ENCODE measurements around the gene GRK6.

GRK6 gene

DNA sequence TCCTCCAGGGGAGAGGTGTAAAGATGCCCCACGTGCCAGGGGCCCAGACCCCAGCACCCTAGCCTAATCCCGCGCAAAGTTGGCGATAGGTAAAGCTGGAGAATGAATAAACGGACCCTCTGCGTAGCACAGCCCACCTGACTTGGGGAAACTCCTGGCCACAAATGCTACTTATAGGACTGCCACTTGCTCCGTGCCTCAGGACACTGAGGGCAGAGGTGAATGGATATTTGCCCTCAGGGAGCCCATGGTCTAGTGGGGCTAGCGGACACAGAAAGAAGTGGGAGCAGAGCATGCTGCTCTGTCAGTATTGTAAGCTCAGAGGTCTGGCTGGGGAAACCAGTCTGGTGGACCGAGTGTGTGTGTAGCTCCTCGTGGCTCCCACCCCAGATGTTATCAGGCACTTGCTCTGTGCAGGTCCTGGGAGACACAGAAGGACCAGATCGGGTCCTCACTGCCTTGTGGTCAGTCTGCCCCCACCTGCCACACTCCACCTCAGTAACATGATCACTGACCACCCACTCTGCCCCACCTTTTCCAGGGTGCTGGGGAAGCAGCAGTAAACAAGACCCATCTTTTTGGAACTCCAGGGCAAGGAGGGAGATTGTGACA is 841 bp downstream of the GRK6 start:
- no peak for DNase-seq

DNA sequence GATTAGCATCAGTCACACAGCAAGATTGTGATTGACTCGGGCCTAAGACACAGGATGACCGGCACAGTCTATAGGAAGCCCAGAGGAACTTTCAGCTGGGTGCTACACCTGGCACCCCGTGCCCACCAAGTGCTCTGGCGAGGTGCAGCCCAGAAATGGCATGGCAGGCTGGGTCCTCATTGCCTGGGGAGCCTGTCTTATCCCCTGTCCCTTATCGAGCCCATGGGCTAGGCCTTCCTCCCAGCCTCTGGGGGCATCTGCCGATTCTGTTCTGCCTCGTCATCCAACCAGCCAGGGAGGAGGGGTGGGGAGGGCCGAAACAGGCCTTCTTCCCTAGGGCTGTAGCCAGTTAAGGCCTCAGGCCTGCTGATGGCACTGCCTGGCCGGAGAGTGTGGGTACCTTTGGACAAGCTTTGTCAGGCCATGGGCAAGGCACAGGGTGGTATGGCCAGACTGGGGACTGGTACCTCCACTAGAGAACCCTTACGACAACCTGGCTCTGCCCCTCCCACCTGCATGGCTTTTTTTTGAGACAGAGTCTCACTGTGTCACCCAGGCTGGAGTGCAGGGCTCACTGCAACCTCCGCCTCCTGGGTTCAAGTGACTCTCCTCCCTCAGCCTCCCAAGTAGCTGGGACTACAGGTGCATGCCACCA is 1.6 kb downstream of the GRK6 start:
- DNase-seq: no peak

DNA sequence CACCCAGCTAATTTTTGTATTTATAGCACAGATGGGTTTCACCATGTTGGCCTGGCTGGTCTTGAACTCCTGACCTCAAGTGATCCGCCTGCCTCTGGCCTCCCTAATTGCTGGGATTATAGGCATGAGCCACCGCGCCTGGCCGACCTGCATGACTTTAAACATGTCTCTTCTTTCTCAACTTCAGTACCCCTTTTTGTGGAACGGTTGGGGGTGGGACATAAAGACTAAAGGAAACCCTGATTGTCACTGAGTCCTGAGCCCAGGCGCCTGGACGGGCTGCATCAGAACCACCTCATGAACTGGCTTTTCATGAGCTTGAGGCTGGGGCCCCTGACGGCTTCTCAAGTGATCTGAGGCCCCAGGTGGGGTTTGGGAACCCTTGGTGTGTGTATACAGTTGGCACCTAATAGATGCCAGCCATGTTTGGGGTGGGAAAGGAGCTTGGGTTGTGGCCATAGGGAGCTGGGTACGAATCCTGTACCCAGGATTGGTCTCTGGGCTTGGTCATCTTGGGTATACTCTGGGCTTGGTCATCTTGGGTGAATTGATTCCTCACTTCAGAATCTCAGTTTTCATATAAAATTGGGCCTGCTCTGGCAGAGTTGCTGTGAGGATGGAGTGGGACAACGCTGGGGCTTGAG is 2.2 kb downstream of the GRK6 start:
- DNase-seq: no peak

DNA sequence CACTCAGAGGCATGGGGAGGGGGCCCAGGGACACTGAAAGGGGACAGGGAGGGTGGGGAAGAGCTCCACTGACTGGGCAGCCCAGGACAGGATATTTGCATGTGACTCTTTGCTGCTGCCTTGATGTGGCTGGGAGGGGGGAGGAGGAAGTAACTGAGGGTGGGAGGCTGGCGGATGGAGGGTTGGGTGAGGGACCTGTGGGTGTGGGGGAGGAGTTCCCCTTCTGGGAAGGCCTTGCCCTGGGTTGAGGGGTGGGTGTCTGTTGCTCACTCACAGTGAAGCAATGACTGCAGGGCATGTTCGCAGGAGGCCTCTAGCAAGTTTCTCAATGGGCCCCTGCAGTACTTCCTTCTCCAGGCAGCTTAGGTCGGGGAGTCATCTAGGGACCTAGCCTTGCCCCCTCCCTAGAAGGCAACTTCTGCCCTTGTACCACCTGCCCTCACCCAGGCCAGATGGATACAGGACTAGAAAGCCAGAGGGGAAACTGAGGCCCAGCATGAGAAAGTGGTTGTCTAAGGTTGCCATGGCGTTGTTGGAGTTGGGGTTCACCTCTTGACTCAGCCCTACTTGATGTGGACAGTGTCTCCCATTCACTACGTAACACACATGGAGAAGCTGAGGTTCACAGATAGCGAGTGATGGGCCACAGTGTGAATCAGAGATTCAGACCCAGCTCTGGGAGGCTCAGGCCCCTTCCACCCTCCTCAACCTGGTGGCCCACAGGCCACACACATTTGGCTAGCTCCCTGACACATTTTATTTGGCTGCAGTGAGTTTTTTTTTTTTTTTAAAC is 3.0 kb downstream of the GRK6 start:
- no peak for DNase-seq

DNA sequence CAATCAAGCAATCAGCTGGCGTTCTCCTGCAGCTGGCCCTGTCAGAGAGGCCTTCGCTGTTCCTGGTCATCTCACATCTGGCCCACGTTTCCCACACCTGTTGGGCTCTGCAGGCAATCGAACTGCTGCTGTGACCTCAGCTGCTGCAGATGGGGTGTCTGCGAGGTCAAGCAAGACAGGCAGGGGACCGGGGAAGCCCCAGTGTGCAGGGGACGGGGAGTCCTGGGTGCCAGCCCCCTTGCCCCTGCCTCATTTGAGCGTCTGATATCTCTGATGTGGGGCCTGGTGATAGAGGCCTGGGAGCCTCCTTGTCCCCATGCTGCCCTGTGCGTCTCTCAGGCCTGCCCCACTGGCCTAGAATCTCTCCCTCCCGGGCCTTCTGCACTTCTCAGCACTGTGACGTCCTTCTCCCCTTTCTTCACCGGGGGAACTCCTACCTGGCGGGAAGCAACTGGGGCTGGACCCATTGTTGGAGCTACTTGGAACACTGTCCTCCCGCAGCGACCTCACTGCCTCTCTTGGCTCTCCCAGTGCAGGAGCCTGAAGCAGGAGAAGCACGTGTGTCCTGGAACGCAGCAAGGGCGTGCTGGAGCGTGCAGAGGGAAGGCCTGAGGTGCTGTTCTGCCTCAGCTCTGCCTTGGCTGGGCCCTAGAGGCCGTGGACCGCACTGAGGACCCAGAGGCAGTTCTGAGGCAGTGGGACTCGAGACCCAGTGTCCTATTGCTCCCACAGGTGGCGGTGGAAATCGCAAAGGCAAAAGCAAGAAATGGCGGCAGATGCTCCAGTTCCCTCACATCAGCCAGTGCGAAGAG is 3.9 kb downstream of the GRK6 start:
- no peak for DNase-seq

DNA sequence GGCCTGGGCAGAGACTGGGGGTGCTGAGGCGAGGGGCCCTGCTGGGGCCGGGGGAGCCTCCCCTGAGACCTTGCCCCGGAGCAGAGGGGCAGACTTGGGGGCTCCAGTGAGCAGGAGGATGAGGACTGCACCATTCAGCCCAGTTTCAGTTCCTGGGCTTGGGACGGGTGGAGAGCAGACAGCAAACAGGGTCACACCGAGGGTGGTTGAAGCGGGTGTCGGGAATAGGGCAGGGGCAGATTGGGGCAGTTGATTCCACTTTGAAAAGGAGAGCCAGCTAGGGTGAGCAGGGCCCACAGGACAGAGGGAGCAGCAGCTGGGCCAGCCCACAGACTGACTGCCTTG is 4.5 kb downstream of the GRK6 start:
- DNase-seq: no peak

DNA sequence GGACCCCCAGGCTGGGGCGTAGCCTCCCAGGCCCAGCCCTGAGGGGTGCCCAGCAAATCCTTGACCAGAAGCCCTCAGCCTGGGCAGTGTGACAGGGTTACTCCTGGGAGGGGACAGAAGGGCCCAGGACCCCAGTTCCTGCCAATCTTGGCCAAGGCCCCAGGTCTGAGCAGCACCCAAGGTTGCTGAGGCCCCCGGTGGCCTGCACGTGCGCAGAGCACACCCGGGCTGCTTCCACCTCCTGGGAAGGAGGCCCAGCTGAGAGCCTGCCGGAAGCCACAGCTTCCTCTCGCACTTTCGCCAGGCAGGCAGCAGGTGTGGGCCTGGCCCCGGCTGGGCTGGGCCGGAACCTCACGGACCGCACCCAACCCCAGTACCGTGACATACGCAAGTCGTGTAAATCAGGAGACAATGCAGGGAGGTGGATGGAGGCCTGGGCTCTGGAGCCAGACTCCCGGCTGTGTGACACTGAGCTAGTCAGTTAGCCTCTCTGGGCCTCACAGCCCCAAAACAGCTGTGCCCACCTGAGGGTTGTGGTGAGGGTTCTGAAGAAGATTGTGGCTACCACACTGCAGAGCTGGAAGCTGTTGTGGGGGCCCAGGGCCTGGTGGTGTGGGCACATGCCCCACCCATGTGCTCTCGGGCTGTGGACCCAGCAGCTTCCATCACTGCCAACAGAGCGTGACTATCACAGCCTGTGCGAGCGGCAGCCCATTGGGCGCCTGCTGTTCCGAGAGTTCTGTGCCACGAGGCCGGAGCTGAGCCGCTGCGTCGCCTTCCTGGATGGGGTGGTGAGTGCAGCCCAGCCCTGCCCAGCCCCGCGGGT is 5.1 kb downstream of the GRK6 start:
- no peak for DNase-seq

DNA sequence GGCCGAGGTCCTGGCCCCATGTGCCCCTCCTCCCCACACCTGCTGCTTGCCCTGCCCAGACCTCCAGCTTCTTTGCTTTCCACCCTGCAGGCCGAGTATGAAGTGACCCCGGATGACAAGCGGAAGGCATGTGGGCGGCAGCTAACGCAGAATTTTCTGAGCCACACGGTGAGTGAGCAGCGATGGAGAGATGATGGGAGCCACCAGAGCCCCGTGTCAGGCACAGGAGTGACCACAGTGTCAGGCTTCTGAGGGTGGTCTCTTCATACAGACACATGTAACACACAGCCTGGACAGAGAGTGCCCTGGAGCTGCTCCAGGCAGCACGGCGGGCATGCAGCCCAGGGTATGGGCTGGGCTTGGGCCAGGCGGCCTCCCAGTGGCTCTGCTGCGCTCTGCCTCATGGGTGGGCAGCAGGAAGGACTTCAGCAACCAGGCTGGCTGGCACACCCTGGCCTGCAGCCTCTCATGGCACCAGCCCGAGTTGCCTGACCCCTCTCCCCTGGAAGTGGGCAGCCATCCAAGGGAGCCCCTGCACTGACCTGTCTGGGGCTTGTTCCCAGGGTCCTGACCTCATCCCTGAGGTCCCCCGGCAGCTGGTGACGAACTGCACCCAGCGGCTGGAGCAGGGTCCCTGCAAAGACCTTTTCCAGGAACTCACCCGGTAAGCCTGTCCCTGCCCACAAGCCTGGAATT is 5.8 kb downstream of the GRK6 start:
- DNase-seq: no peak

DNA sequence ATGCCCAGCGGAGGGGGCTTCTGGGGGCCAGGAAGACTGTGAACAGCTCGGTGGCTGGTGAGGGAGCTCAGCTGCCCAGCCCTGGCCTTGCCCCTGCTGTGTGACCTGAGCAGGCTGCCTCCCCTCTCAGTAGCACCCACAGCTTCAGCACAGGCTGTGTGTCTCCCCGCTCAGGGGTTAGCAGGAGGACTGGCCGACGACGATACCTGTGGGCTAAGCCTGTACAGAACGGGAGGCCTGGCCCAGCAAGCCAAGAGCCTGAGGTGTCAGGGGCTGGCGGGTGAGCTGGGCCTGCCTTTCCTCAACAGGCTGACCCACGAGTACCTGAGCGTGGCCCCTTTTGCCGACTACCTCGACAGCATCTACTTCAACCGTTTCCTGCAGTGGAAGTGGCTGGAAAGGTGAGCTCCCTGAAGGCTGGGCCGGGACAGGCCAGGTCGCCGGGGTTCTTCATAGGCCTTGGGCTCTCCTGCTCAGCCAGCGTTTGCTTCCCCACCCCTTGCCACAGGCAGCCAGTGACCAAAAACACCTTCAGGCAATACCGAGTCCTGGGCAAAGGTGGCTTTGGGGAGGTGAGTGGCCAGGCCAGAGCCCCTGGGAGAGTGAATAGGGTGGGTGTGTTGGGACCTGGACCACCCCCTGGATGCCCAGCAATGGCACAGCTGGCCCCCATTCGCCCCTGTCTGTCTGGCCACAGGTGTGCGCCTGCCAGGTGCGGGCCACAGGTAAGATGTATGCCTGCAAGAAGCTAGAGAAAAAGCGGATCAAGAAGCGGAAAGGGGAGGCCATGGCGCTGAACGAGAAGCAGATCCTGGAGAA is 6.6 kb downstream of the GRK6 start:
- no peak for DNase-seq

DNA sequence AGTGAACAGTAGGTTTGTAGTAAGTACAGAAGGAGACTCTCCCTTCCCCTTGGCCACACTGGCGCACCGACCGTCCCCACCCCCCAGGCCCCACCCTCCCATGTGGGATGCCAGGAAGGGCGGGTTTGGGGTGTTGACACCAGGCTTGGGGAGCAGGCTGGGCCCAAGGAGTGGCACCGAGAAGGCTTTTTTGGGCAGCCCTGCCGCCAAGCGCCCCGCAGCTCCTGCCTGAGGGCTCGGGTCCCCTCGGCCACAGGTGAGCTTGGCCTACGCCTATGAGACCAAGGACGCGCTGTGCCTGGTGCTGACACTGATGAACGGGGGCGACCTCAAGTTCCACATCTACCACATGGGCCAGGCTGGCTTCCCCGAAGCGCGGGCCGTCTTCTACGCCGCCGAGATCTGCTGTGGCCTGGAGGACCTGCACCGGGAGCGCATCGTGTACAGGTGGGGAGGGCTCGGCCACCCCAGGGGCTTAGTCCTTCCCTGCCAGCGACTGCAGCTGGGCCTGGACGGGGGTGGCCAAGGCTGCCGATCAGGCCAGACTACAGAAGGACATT is 7.3 kb downstream of the GRK6 start:
- no peak for DNase-seq

DNA sequence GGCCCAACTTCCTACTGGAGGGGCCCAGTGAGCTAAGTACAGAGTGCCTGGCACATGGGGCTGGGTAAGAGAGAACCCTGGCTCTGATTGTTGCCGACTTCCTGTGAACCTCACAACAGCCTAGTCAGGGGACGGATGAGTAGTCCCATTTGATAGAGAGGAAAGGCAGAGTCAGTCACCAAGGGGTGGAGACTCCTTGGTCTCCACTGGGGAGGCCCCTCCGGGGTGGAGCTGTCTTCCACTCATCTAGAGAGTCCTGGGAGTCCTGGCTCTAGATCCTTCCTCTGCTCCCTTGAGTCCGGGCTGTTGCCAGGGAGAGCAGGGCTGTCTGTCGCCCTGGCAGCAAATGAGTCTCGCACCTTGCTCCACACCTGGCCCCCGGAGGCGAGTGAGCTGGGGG is 8.0 kb downstream of the GRK6 start:
- DNase-seq: no peak

DNA sequence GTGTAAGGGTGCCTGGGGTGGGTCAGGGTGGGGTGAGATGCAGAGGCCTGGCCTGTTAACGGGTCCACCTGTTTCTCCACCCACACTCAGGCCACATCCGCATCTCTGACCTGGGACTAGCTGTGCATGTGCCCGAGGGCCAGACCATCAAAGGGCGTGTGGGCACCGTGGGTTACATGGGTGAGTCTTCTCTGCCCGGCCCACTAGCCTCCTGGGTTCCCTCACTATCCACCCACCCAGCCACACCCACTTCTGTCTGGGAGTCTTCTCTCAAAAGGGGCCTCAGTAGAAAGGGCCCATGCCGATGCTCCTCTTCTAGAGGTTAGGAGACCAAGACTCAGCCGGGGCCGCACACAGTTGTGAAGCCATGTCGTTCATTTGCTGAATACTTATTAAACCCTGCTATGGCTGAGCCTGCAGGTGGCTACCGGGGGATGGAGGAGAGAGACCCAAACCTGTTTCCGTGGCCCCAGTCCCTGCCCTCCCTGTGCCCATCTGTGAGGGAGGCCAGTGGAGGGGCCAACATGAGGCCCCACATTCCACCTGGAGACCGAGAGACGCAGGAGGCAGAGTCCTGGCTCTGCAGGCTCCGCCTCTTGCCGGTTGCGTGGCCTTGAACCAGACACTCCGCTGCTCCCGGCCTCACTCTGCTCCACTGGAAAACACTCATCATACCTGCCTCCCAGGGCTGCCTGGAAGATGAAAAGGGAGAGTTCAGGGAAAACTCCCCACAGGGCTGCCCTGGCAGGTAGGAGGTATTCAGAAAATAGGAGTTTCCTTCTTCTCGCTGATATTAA is 8.7 kb downstream of the GRK6 start:
- no peak for DNase-seq

DNA sequence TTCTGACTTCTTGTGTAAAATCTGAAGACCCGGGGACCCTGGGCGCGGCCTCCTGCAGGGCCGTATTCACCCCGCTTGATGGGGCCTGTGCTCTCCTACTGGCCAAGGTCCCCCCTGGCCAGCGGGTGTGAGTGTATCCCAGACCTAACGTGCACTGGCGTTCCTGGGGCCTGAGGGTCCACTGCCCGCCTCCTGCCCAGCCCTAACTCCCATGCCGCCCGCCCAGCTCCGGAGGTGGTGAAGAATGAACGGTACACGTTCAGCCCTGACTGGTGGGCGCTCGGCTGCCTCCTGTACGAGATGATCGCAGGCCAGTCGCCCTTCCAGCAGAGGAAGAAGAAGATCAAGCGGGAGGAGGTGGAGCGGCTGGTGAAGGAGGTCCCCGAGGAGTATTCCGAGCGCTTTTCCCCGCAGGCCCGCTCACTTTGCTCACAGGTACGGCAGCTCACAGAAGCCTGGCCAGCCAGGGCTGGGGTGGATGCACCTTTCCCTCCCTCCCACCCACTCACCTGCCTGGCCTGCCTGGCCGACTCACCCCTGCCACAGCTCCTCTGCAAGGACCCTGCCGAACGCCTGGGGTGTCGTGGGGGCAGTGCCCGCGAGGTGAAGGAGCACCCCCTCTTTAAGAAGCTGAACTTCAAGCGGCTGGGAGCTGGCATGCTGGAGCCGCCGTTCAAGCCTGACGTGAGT is 9.5 kb downstream of the GRK6 start:
- no peak for DNase-seq

DNA sequence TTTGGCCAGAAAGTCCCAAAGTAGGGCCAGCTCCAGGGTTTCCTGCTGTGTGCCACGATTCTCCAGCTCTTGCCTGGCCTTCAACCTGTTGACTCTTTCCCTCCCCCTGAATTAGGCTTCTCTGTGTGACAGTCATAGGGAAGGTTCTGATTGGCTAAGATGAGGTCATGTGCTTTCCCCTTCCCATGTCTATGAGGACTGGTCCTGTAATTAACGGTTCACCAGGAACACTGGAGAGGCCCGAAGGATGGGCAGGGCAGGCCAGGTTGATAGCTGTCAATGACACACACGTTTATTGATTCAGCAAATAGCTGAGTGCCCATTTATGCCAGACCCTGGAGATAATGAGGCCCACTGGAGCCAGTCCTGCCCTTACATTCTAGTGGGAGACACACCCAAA is 11.1 kb downstream of the GRK6 start:
- no peak for DNase-seq

DNA sequence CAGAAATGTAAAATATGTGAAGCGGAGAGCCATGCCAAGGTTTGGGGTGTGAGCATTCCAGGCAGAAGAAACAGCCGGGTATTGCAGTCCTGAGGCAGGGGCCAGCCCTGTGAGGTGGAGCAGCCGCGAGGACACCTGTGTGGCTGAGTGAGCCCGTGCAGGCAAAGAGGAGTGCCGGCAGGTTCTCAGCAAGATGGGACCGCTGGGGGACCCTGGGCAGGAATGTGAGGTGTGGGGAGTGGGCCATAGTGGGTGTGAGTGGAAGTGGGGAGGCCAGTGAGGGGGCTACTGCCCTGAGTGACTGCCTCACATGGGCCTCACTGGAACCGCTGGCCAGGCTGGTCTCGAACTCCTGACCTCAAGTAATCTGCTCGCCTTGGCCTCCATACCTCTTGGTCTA is 12.0 kb downstream of the GRK6 start:
- DNase-seq: no peak

DNA sequence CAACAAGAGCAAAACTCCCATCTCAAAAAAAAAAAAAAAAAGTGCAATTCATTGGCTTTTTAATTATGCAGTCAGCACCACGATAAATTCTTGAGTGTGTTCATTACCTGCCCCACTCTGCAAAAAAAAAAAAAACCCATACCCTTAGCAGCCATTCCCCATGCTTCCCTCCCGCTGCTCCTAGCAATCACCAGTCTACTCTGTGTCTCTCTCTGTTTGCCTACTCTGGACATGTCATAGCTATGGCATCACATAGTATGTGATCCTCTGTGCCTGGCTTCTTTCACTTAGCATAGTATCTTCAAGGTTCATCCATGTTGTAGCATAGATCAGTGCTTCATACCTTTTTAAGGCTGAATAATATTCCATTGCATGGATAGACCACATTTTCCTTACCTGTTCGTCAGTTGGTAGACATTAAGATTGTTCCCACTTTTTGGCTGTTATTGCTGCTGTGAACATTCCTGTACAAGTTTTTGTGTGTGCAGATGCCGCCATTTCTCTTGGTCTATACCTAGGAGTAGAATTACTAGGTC is 13.1 kb downstream of the GRK6 start:
- DNase-seq: no peak

DNA sequence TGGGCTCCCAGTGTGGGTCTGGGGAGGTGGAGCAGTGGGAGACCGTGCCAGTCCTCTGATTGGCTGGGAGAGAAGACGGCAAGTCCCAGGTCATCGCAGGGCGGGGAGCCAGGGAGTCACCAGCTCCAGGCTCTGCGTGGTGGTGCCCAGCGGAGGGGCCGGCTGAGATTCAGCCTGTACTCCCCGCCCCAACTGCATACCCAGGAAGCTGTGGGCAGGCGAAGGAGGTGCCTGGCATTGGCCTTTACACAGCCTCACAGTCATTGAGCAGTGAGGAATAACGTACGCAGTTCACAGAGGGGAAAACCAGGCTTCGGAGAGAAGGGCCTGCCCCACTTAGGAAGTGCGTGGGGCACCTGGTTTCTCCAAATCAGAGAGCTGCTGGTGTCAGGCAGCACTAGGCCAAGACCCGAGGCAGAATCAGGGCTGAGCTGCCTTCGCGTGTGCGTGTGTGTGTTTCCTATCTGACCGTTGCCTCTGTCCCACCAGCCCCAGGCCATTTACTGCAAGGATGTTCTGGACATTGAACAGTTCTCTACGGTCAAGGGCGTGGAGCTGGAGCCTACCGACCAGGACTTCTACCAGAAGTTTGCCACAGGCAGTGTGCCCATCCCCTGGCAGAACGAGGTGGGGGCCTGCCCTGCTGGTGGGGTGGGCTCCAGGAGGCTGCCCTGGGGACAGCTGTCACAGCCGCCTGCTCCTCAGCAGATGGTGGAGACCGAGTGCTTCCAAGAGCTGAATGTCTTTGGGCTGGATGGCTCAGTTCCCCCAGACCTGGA is 13.9 kb downstream of the GRK6 start:
- no peak for DNase-seq
